Measurements from ENCODE around the gene LRG1.

DNA sequence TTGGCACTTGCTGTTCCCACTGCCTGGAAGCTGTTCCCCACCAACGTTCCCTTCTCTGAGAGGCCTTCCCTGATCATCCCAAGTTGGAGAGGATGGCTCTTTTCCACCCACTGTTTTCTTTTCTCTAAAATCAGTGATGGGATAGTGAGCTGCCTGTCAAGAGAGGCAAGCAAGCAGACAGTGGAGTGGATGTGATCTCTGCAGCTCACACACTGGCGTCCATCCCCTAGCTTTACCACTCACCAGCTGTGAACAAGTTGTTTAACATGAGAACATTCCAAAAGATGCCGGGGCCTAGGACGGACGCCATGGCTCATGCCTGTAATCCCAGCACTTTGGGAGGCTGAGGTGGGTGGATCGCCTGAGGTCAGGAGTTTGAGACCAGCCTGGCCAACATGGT is 47.7 kb upstream of the LRG1 start:
- no peak for TF ChIP-seq SETDB1 (IDR thresholded peaks at IDR 0.05; ENCODE audit: insufficient read length, low read length)
- TF ChIP-seq, protein P1, sequence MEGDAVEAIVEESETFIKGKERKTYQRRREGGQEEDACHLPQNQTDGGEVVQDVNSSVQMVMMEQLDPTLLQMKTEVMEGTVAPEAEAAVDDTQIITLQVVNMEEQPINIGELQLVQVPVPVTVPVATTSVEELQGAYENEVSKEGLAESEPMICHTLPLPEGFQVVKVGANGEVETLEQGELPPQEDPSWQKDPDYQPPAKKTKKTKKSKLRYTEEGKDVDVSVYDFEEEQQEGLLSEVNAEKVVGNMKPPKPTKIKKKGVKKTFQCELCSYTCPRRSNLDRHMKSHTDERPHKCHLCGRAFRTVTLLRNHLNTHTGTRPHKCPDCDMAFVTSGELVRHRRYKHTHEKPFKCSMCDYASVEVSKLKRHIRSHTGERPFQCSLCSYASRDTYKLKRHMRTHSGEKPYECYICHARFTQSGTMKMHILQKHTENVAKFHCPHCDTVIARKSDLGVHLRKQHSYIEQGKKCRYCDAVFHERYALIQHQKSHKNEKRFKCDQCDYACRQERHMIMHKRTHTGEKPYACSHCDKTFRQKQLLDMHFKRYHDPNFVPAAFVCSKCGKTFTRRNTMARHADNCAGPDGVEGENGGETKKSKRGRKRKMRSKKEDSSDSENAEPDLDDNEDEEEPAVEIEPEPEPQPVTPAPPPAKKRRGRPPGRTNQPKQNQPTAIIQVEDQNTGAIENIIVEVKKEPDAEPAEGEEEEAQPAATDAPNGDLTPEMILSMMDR (tag by site-specific recombination; IDR thresholded peaks at IDR 0.05): no peak
- no peak for TF ChIP-seq KLF10 (tag by site-specific recombination; IDR thresholded peaks at IDR 0.05)
- TF ChIP-seq ZNF266 (tag by site-specific recombination; IDR thresholded peaks at IDR 0.05; ENCODE audit: low read depth): no peak
- TF ChIP-seq EGR2 (tag by site-specific recombination; IDR thresholded peaks at IDR 0.05; ENCODE audit: low read depth): no peak
- TF ChIP-seq ZNF785 (tag by site-specific recombination; IDR thresholded peaks at IDR 0.05): no peak
- no peak for TF ChIP-seq ZNF24 (tag by site-specific recombination; IDR thresholded peaks at IDR 0.05)
- no peak for TF ChIP-seq ZNF311 (tag by site-specific recombination; IDR thresholded peaks at IDR 0.05; ENCODE audit: borderline replicate concordance)
- TF ChIP-seq PBX3 (CRISPR knock-in tag; IDR thresholded peaks at IDR 0.05): no peak
- no peak for TF ChIP-seq ZNF274 (IDR thresholded peaks at IDR 0.05; ENCODE audit: low read length)
- no peak for TF ChIP-seq ZNF274 (tag by site-specific recombination; IDR thresholded peaks at IDR 0.05; ENCODE audit: borderline replicate concordance)
- no peak for TF ChIP-seq ZBTB21 (tag by site-specific recombination; IDR thresholded peaks at IDR 0.05)
- TF ChIP-seq ZBTB26 (tag by site-specific recombination; optimal IDR thresholded peaks at IDR 0.05): no peak
- TF ChIP-seq KLF9 (tag by site-specific recombination; IDR thresholded peaks at IDR 0.05; ENCODE audit: low read depth): no peak
